Prostate gland (tissue), 2 donors: ENCODE measurements around the gene RADIL.

ENCODE experiments used
- POLR2AphosphoS5 ChIP-seq: sonication (generic); formaldehyde crosslinking; IDR thresholded peaks from one replicate; pipeline ENCODE4 v1.6.1; 2017; ENCODE audit warnings: antibody characterized with exemption
- TF ChIP-seq, protein P1 (sequence below), 4 experiments: fragments of 200-600 bp in 2 of 4; fragments of 450-650 bp in 2 of 4; sonication (generic) in 2 of 4; IDR thresholded peaks; 1 replicate in 3 of 4; 2 replicates in 1 of 4; pipeline ENCODE4 v1.5.1; 2016 to 2019; ENCODE audit warnings: antibody characterized with exemption in 4 of 4, mild to moderate bottlenecking in 2 of 4, moderate library complexity in 2 of 4

DNA sequence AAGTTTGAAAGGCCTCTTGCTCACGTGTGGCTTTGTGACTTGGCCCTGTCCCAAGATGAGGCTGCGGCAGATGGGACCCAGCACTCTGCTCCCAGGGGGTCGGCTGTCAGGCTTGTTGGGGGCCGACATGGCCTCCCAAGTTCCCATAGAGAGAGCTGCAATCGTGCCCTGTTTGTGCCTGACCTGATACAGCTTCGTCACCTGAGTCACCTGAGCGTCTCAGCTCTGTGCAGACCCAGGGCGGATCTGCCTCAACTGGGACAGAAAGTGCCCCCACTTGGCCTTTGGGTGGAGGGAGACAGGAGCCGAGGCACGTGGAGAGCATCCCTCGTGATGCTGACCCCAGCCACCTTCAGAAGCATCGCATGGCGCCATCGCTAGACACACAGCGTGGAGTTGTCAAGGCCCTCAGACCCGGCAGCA is 43.4 kb downstream of the RADIL start:
- TF ChIP-seq, protein P1, sequence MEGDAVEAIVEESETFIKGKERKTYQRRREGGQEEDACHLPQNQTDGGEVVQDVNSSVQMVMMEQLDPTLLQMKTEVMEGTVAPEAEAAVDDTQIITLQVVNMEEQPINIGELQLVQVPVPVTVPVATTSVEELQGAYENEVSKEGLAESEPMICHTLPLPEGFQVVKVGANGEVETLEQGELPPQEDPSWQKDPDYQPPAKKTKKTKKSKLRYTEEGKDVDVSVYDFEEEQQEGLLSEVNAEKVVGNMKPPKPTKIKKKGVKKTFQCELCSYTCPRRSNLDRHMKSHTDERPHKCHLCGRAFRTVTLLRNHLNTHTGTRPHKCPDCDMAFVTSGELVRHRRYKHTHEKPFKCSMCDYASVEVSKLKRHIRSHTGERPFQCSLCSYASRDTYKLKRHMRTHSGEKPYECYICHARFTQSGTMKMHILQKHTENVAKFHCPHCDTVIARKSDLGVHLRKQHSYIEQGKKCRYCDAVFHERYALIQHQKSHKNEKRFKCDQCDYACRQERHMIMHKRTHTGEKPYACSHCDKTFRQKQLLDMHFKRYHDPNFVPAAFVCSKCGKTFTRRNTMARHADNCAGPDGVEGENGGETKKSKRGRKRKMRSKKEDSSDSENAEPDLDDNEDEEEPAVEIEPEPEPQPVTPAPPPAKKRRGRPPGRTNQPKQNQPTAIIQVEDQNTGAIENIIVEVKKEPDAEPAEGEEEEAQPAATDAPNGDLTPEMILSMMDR (IDR thresholded peaks at IDR 0.05), result no peak
- TF ChIP-seq POLR2AphosphoS5, result no peak
